HEK293 (cell line): ENCODE results near the gene SSTR3.

ENCODE experiments used
- HIC1 ChIP-seq: fragments of 450-650 bp; formaldehyde crosslinking; IDR thresholded peaks from 2 replicates; pipeline ENCODE4 v1.5.1; 2016; ENCODE audit warnings: missing biosample characterization, missing genetic modification characterization
- IKZF3 ChIP-seq: fragments of 450-650 bp; IDR thresholded peaks from 2 replicates; pipeline ENCODE4 v1.5.0; 2018; ENCODE audit warnings: missing biosample characterization, mild to moderate bottlenecking, missing genetic modification characterization, moderate library complexity
- MEIS1 ChIP-seq: sonication (generic); formaldehyde crosslinking; IDR thresholded peaks from 2 replicates; pipeline ENCODE4 v1.8.1; 2022; ENCODE audit warnings: missing genetic modification reagents, mild to moderate bottlenecking, borderline replicate concordance
- MYNN ChIP-seq: fragments of 450-650 bp; formaldehyde crosslinking; IDR thresholded peaks from 2 replicates; pipeline ENCODE4 v1.5.1; 2016; ENCODE audit warnings: missing biosample characterization, missing genetic modification characterization, borderline replicate concordance
- PRDM1 ChIP-seq: fragments of 450-650 bp; formaldehyde crosslinking; IDR thresholded peaks from 2 replicates; pipeline ENCODE4; 2016; ENCODE audit warnings: missing biosample characterization, missing genetic modification characterization
- PRDM10 ChIP-seq: fragments of 450-650 bp; formaldehyde crosslinking; IDR thresholded peaks from 2 replicates; pipeline ENCODE4 v1.5.1; 2016; ENCODE audit warnings: missing biosample characterization, missing genetic modification characterization
- SCRT2 ChIP-seq: fragments of 450-650 bp; formaldehyde crosslinking; IDR thresholded peaks from 2 replicates; pipeline ENCODE4 v1.5.1; 2016; ENCODE audit warnings: missing biosample characterization, missing genetic modification characterization
- ZBTB1 ChIP-seq: fragments of 450-650 bp; formaldehyde crosslinking; IDR thresholded peaks from 2 replicates; pipeline ENCODE4 v1.5.1; 2016; ENCODE audit warnings: missing biosample characterization, missing genetic modification characterization
- ZBTB8A ChIP-seq: fragments of 450-650 bp; formaldehyde crosslinking; IDR thresholded peaks from 2 replicates; pipeline ENCODE4 v1.5.1; 2016; ENCODE audit warnings: missing biosample characterization, missing genetic modification characterization
- ZEB2 ChIP-seq: fragments of 450-650 bp; formaldehyde crosslinking; IDR thresholded peaks from 2 replicates; pipeline ENCODE4 v1.5.1; 2016; ENCODE audit warnings: missing biosample characterization, missing genetic modification characterization
- ZIC2 ChIP-seq: fragments of 450-650 bp; formaldehyde crosslinking; IDR thresholded peaks from 2 replicates; pipeline ENCODE4 v1.5.1; 2016; ENCODE audit warnings: missing biosample characterization, missing genetic modification characterization
- ZNF10 ChIP-seq: fragments of 450-650 bp; formaldehyde crosslinking; IDR thresholded peaks from 2 replicates; pipeline ENCODE4 v1.5.1; 2017; ENCODE audit warnings: missing biosample characterization, missing genetic modification characterization
- ZNF133 ChIP-seq: fragments of 450-650 bp; formaldehyde crosslinking; IDR thresholded peaks from 2 replicates; pipeline ENCODE4 v1.5.1; 2016; ENCODE audit warnings: missing biosample characterization, missing genetic modification characterization
- ZNF157 ChIP-seq: fragments of 450-650 bp; formaldehyde crosslinking; IDR thresholded peaks from 2 replicates; pipeline ENCODE4 v1.5.1; 2016; ENCODE audit warnings: missing biosample characterization, missing genetic modification characterization
- ZNF19 ChIP-seq: fragments of 450-650 bp; formaldehyde crosslinking; IDR thresholded peaks from 2 replicates; pipeline ENCODE4; 2016; ENCODE audit warnings: missing biosample characterization, missing genetic modification characterization, low read depth
- ZNF2 ChIP-seq: fragments of 450-650 bp; formaldehyde crosslinking; IDR thresholded peaks from 2 replicates; pipeline ENCODE4 v1.5.1; 2016; ENCODE audit warnings: missing biosample characterization, missing genetic modification characterization
- ZNF214 ChIP-seq: fragments of 450-650 bp; formaldehyde crosslinking; IDR thresholded peaks from 2 replicates; pipeline ENCODE4 v1.5.1; 2017; ENCODE audit warnings: missing biosample characterization, mild to moderate bottlenecking, missing genetic modification characterization, borderline replicate concordance
- ZNF223 ChIP-seq: fragments of 450-650 bp; formaldehyde crosslinking; IDR thresholded peaks from 2 replicates; pipeline ENCODE4 v1.5.1; 2016; ENCODE audit warnings: missing biosample characterization, missing genetic modification characterization
- ZNF23 ChIP-seq: fragments of 450-650 bp; formaldehyde crosslinking; IDR thresholded peaks from 2 replicates; pipeline ENCODE4 v1.5.1; 2016; ENCODE audit warnings: missing biosample characterization, missing genetic modification characterization, borderline replicate concordance
- ZNF248 ChIP-seq: fragments of 450-650 bp; formaldehyde crosslinking; IDR thresholded peaks from 2 replicates; pipeline ENCODE4 v1.5.1; 2017; ENCODE audit warnings: missing biosample characterization, missing genetic modification characterization
- ZNF292 ChIP-seq: fragments of 450-650 bp; formaldehyde crosslinking; IDR thresholded peaks from 2 replicates; pipeline ENCODE4 v1.5.1; 2016; ENCODE audit warnings: low read depth, missing biosample characterization, missing genetic modification characterization, borderline replicate concordance
- ZNF302 ChIP-seq: fragments of 450-650 bp; formaldehyde crosslinking; IDR thresholded peaks from 2 replicates; pipeline ENCODE4 v1.5.1; 2016; ENCODE audit warnings: missing biosample characterization, missing genetic modification characterization, low read depth
- ZNF341 ChIP-seq: fragments of 450-650 bp; formaldehyde crosslinking; IDR thresholded peaks from 2 replicates; pipeline ENCODE4; 2016; ENCODE audit warnings: low read depth, missing biosample characterization, missing genetic modification characterization
- ZNF366 ChIP-seq: fragments of 450-650 bp; formaldehyde crosslinking; conservative IDR thresholded peaks from 2 replicates; pipeline ENCODE4 v1.5.1; 2016; ENCODE audit warnings: missing biosample characterization, missing genetic modification characterization
- ZNF514 ChIP-seq: fragments of 450-650 bp; formaldehyde crosslinking; IDR thresholded peaks from 2 replicates; pipeline ENCODE4 v1.5.1; 2016; ENCODE audit warnings: missing biosample characterization, missing genetic modification characterization
- ZNF521 ChIP-seq: fragments of 450-650 bp; formaldehyde crosslinking; IDR thresholded peaks from 2 replicates; pipeline ENCODE4 v1.5.1; 2017; ENCODE audit warnings: missing biosample characterization, mild to moderate bottlenecking, missing genetic modification characterization
- ZNF530 ChIP-seq: fragments of 450-650 bp; formaldehyde crosslinking; IDR thresholded peaks from 2 replicates; pipeline ENCODE4 v1.5.1; 2016; ENCODE audit warnings: low read depth, missing biosample characterization, missing genetic modification characterization
- ZNF580 ChIP-seq: fragments of 450-650 bp; formaldehyde crosslinking; IDR thresholded peaks from 2 replicates; pipeline ENCODE4 v1.5.1; 2016; ENCODE audit warnings: missing biosample characterization, missing genetic modification characterization
- ZNF585B ChIP-seq: fragments of 450-650 bp; formaldehyde crosslinking; IDR thresholded peaks from 2 replicates; pipeline ENCODE4 v1.5.1; 2016; ENCODE audit warnings: missing biosample characterization, missing genetic modification characterization
- ZNF629 ChIP-seq: fragments of 450-650 bp; formaldehyde crosslinking; IDR thresholded peaks from 2 replicates; pipeline ENCODE4 v1.5.1; 2017; ENCODE audit warnings: missing biosample characterization, missing genetic modification characterization
- ZNF658 ChIP-seq: fragments of 450-650 bp; formaldehyde crosslinking; IDR thresholded peaks from 2 replicates; pipeline ENCODE4; 2016; ENCODE audit warnings: missing biosample characterization, missing genetic modification characterization
- ZNF701 ChIP-seq: fragments of 450-650 bp; formaldehyde crosslinking; IDR thresholded peaks from 2 replicates; pipeline ENCODE4 v1.5.1; 2016; ENCODE audit warnings: missing biosample characterization, missing genetic modification characterization
- ZXDB ChIP-seq: fragments of 450-650 bp; formaldehyde crosslinking; IDR thresholded peaks from 2 replicates; pipeline ENCODE4 v1.5.1; 2016; ENCODE audit warnings: missing biosample characterization, missing genetic modification characterization
- TF ChIP-seq, protein P1 (sequence below): fragments of 450-650 bp; IDR thresholded peaks from 2 replicates; pipeline ENCODE4 v1.5.1; 2018; ENCODE audit warnings: missing biosample characterization, mild to moderate bottlenecking, missing genetic modification characterization

The SSTR3 gene

DNA sequence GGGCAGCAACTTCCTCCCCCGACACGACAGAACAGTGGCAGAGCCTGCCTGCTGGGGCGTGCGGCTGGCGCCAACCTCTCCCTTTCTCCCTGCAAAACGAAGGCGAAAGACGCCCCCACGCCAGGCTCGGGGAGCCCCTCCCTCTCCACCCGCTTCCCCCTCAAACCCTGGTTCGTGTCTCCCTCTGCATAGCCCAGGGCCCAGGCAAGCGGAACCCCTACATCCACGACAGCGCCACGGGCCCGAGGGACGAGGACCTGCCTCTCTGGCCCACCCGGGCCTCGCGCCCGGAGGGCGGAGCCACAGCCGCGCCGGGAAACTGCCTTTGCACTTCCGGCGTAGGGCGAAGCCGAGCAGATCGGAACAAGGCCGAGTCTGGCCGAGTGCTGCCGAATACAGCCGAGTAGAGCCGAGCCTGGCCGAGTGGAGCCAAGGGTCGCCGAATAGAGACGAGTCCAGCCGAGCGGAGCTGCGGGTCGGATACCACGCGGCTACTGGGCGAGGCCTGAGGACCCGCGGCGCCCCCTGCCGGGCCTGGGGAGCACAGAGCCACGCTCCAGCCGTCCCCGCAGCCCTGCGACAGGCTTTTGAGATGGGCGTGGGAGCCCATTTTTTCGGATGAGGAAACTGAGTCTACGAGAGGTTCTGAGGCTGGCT, 13.0 kb downstream of the SSTR3 start (continued):
- TF ChIP-seq HIC1 (tag by site-specific recombination) (peak; percentile 44; the same call in 1 of the 2 replicates), ZNF2 (tag by site-specific recombination) (peak; percentile 78; the same call in 1 of the 2 replicates), ZNF223 (tag by site-specific recombination) (no peak), ZEB2 (tag by site-specific recombination) (peak; percentile 81; the same call in 1 of the 2 replicates), ZNF10 (tag by site-specific recombination) (no peak), ZNF248 (tag by site-specific recombination) (no peak), ZNF514 (tag by site-specific recombination) (no peak), ZNF292 (tag by site-specific recombination) (no peak), ZNF23 (tag by site-specific recombination) (no peak), ZNF585B (no peak), ZNF580 (tag by site-specific recombination) (0 out of 2 replicates have a peak, but pooled peaks have one; percentile 10), ZIC2 (peak; percentile 13; the same call in 1 of the 2 replicates), ZNF530 (tag by site-specific recombination) (no peak), ZNF366 (tag by site-specific recombination) (0 out of 2 replicates have a peak, but pooled peaks have one; percentile 5), ZNF302 (tag by site-specific recombination) (no peak), PRDM10 (tag by site-specific recombination) (peak; percentile 10), ZNF341 (tag by site-specific recombination) (peak; percentile 26; the same call in 1 of the 2 replicates), MYNN (no peak), IKZF3 (tag by site-specific recombination) (no peak), ZXDB (tag by site-specific recombination) (peak; percentile 74), MEIS1 (CRISPR knock-in tag) (no peak), SCRT2 (tag by site-specific recombination) (no peak), ZNF157 (tag by site-specific recombination) (no peak), ZBTB8A (peak; percentile 100), PRDM1 (no peak), ZNF521 (no peak), ZNF214 (tag by site-specific recombination) (no peak), ZNF133 (no peak), ZBTB1 (tag by site-specific recombination) (peak; percentile 85), ZNF658 (tag by site-specific recombination) (no peak), ZNF19 (tag by site-specific recombination) (no peak), ZNF629 (peak; percentile 48), ZNF701 (tag by site-specific recombination) (no peak)
- TF ChIP-seq, protein P1, sequence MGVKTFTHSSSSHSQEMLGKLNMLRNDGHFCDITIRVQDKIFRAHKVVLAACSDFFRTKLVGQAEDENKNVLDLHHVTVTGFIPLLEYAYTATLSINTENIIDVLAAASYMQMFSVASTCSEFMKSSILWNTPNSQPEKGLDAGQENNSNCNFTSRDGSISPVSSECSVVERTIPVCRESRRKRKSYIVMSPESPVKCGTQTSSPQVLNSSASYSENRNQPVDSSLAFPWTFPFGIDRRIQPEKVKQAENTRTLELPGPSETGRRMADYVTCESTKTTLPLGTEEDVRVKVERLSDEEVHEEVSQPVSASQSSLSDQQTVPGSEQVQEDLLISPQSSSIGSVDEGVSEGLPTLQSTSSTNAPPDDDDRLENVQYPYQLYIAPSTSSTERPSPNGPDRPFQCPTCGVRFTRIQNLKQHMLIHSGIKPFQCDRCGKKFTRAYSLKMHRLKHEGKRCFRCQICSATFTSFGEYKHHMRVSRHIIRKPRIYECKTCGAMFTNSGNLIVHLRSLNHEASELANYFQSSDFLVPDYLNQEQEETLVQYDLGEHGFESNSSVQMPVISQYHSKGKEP (tag by site-specific recombination) = no peak
